GM19438 (cell line): ENCODE data around the gene TGFBI.

Experiments used
- ATAC-seq: cut with Tn5 transposase; IDR thresholded peaks from one replicate; pipeline ENCODE4 v1.9.1; 2021; ENCODE audit warnings: low read depth; ENCODE audit not compliant: unreplicated experiment

The TGFBI gene

GRCh38 chr5:136022965-136023364, 5.8 kb upstream of the TGFBI start:
- ATAC-seq = no peak

GRCh38 chr5:136023958-136024541, 4.7 kb upstream of the TGFBI start:
- ATAC-seq = no peak

DNA sequence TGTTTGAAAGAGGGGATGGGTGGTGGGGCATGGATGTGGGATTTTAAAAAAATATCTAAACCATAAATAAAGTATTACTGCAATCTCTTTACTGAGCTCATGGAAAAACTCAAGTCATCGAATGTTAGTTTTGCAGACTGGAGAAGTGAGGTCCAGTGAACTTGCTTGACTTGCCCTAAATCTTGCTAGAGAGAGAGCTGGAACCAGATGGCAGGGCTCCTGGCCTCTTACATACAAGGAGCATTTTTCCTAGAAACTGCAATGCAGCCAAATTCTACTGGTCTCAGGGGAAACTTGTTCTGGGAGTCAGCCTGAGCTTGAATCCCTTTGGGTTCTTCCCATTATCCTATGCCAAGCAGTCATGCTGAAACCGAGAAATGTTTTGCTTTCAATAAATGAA, 2.9 kb upstream of the TGFBI start:
- ATAC-seq = no peak

DNA sequence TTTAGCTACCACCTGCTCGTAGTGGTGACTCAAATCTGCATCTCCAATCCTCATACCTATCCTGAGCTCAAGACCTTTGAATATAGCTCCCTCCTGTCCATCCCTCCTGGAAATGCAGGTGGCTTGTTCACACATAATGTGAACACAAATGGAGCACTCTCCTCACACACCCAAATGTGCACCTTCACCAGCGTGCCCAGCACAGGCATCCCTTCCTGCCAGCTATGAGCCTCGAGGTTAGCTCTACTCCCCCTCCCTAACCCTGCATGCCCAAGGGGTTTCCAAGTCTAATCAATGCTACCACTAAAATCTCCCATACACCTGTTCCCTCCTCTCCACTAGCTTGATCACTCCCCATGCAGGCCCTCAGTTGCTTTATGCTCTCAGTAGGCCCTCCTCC, 2.2 kb upstream of the TGFBI start:
- no peak for ATAC-seq

DNA sequence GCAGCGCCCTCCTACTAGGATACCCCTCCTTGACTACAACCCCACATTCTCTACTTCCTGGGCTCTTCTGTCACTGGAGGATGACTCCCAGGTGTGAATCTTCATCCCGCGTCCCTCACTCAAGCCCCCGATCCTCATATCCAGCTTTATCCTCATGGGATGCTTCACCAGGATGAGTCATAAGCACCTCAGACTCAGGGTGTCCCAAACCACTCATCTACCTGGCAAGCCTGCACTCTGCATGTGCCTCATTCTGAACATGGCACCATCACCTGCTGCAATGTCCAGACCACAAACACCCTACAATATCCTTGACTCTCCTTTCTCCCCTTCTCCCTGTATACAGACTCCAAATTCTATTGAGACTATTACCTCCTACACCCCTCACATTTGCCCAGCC, 1.5 kb upstream of the TGFBI start:
- ATAC-seq = no peak

DNA sequence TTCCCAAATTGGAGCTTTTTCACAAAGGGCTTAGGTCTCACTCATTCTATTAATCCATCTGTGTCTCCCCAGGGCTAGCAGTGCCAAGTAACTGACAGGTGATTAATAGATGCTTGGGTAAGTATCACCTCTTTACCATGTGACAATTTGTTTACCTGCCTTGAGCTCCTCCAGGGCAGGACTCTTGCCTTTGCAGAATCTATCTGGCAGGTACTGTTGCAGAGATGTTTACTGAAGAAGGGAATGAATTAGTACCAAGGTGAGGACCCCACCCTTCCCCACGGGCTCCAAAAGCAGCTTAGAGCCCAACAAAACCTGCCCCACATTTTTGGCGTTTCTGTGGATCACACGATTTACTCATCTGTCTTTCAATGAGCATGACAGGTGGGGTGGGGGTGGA, 698 bp upstream of the TGFBI start:
- ATAC-seq = no peak

- ATAC-seq = no peak
Measured at GRCh38 chr5:136030252-136030651, 1.5 kb downstream of the TGFBI start.

DNA sequence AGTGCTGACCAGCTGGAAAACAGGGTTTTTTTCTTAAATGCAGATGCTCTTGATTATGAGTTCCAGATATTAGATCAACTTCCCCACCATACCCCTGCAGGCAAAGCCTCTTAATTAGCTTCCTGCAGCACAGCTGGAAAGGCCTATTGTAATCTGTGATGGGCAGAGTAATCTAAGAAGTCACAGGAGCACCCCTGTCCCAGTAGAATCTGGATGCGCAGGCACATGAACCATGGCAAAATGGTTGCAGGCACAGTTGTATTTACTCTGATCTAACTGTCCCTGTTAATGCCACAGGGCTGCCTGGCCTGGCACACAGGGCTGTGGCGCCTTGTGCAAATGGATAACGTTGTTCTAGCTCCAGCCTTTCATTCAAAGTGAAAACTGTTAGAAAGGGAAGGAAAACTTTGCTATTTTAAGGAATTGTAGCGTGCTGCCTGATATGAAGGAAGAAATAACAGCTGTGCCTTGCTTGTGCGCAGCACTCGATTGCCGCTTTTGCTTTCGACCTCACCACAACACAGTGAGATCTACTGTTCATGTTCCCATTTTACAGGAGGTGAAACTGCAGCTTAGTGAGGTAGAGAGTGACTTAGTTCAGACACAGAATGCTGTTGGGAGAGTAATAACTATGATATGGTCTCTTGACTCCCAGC, 2.3 kb downstream of the TGFBI start:
- peak; percentile 68 for ATAC-seq

DNA sequence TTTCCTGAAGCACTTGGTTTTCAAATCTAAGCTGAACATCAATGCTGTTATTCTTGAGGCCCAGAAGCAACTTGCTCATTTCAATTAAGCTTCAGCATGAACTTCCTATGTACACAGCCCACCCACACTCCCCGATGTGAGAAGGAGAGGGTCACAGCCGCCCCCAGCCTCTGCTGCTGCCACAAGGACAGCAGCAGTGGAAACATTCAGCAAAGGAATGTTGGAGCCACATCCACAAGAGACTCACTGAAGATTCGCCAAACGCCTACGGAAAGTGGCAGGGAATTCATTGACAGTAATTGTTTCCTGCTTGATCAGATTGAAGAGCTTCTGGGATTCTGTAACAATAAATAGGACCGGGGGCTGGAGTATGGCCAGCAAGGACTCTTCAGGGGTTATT, 2.9 kb downstream of the TGFBI start:
- no peak for ATAC-seq

GRCh38 chr5:136032564-136032963, 3.8 kb downstream of the TGFBI start:
- no peak for ATAC-seq

- no peak for ATAC-seq
Measured at GRCh38 chr5:136033234-136033633, 4.4 kb downstream of the TGFBI start.

- ATAC-seq = no peak
Measured at GRCh38 chr5:136033848-136034247, 5.1 kb downstream of the TGFBI start.

GRCh38 chr5:136034492-136034891, 5.7 kb downstream of the TGFBI start:
- ATAC-seq = no peak

DNA sequence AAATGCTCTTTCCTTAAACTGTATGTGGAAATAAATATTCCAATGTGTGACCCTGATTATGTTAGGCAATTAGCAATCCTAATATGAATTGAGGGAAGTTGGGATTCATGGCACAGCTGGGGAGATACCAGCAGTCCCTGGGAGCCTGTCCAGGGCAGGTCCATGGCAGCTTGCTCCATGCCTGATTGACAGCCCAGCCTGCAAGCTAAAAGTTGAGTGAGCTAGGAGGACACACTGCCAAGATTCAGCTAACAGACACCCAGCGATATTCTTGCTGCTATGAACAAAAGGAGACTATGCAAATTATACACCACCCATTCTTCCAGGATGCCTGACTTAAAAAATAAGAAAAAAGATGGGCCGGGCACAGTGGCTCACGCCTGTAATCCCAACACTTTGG, 6.2 kb downstream of the TGFBI start:
- ATAC-seq = no peak

GRCh38 chr5:136035837-136036236, 7.0 kb downstream of the TGFBI start:
- ATAC-seq = no peak

DNA sequence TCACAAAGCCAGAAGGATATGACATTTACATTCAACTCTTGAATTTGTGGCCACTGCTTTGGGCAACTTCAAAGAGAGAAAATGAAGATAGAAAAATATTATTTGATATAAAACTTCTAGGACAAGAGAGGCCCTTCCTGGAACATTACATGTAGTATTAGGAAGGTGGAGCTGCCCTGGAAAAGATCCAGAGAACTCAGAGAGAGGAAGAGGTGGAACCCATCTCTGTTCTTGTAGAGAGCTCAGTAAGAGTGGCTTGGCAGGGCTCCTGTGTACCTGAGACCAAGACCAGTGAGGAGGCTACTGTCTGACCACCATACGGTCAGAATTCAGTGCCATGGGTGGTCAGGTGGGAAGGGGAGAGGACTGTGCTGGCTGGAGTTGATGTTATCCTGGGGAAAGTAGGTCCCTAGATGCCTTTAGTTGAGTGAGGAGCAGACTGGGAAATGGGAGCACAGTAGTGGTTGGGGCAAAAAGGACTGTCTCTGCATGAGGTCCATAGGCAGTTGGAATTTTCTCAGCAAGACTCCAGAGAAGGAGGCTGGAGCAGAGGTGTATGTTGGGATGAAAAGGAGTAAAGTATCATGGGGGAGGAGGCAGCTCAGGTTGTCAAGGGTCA, 7.6 kb downstream of the TGFBI start:
- no peak for ATAC-seq

DNA sequence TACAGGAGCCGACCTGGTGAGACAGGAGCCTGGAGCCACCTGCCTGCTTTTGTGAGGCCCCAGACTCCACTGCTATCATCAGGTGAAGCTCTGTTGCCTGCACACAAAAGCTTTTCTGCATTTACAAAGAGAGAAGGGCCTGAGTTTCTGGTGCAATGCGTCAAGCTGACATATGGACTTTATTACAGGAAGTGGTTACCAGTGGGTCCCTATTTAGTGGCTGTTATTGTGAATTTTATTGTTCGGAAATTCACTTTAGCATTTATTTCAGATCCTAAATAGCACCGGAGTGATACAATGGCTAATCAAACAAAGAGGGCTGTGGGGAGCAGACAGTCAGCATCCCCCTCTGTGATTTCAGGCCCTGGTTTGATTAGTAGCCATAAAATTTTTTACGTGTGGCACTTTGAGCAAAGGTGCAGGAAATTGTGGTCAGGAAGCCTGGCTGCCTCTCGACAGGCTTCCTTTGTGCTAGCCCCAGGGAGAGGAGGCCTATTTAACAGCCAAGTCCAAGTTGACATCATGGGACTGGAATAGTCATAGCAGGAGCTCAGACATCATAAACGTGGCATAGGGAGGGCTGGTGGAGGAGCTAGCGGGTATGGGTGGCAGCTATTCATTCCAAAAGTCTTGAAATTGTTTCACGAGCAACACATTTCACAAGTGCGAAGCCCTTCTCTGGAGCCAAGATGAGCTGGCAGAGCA, 8.4 kb downstream of the TGFBI start:
- ATAC-seq = peak; percentile 59

GRCh38 chr5:136038635-136039034, 9.8 kb downstream of the TGFBI start:
- ATAC-seq = no peak

- ATAC-seq = no peak
Measured at GRCh38 chr5:136039202-136039601, 10.4 kb downstream of the TGFBI start.

- no peak for ATAC-seq
Measured at GRCh38 chr5:136040746-136041415, 12.1 kb downstream of the TGFBI start.

DNA sequence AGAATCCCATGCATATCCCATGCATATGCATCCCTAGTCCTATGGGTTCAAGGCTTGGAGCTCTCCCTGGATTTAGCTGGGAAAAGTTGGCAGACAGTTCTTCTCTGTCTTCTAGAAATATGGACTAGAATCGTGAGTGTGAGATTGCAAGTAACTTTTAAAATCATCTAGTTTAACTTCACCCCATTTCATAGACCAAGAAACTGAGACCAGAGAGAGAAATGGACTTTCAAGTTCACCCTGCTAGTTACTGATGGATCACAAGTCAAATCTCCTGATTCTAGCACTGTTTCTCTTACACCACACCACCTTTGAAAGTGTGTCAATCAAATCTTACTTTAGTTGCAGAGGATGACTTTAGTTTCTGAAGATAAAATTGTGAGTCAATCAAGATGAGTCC, 13.4 kb downstream of the TGFBI start:
- no peak for ATAC-seq
